Karpas-422 (cell line): ENCODE data around the gene ITSN1. TPM values are rescaled to one million over a fixed set of nuclear protein-coding genes. Genes with fewer than 3 reads are reported as not detected.
"Not testable (repeated sequence)": the region's sequence is repeated elsewhere in the genome, so short reads cannot be mapped to it uniquely, and the experiment has no call there.

Experiments used
- DNase-seq: peaks from one replicate; pipeline ENCODE4 v3.0.0-alpha.2; 2015
- H2AFZ ChIP-seq: fragments of 200-600 bp; sonication (generic); 2 replicates; pipeline ENCODE4 v1.6.1; 2014; ENCODE audit warnings: antibody characterized with exemption, low read length, mixed read lengths
- H3K27ac ChIP-seq: fragments of 200-600 bp; sonication (generic); 2 replicates; pipeline ENCODE4 v1.5.1; 2014; ENCODE audit warnings: mild to moderate bottlenecking, low read length, moderate library complexity
- H3K27me3 ChIP-seq: fragments of 200-600 bp; sonication (generic); 2 replicates; pipeline ENCODE4 v1.6.1; 2014; ENCODE audit warnings: low read length, mixed read lengths
- H3K36me3 ChIP-seq: fragments of 200-600 bp; sonication (generic); 2 replicates; pipeline ENCODE4 v1.6.1; 2014; ENCODE audit warnings: low read length, mixed read lengths; ENCODE audit not compliant: insufficient read depth
- H3K4me1 ChIP-seq: fragments of 200-600 bp; sonication (generic); 2 replicates; pipeline ENCODE4 v1.6.1; 2014; ENCODE audit warnings: mild to moderate bottlenecking, low read length, mixed read lengths
- H3K4me2 ChIP-seq: fragments of 200-600 bp; sonication (generic); 2 replicates; pipeline ENCODE4 v1.6.1; 2014; ENCODE audit warnings: low read length, low read depth, mild to moderate bottlenecking; ENCODE audit not compliant: poor library complexity, severe bottlenecking
- H3K4me3 ChIP-seq: fragments of 200-600 bp; sonication (generic); 2 replicates; pipeline ENCODE4 v1.5.1; 2014; ENCODE audit warnings: mild to moderate bottlenecking, antibody characterized with exemption, low read length, mixed read lengths
- H3K79me2 ChIP-seq: fragments of 200-600 bp; sonication (generic); 2 replicates; pipeline ENCODE4 v1.6.1; 2014; ENCODE audit warnings: mild to moderate bottlenecking, low read length, mixed read lengths
- H3K9ac ChIP-seq: fragments of 200-600 bp; sonication (generic); 2 replicates; pipeline ENCODE4 v1.6.0; 2014; ENCODE audit warnings: low read length
- H3K9me2 ChIP-seq: fragments of 200-600 bp; sonication (generic), shearing (Covaris generic); replicated peaks from 2 replicates; pipeline ENCODE4 v1.6.0; 2014; ENCODE audit warnings: mild to moderate bottlenecking, low read length, moderate library complexity; ENCODE audit not compliant: insufficient read depth
- H3K9me3 ChIP-seq: fragments of 300-700, 200-600 bp; sonication (generic); 2 replicates; pipeline ENCODE4 v1.6.1; 2014; ENCODE audit warnings: low read length, mixed read lengths
- H4K20me1 ChIP-seq: fragments of 200-600 bp; sonication (generic); 2 replicates; pipeline ENCODE4 v1.6.1; 2014; ENCODE audit warnings: mild to moderate bottlenecking, antibody characterized with exemption, low read length, low read depth; ENCODE audit not compliant: insufficient read depth
- total RNA-seq: library from RNA; depleted of rRNA; stranded (reverse); fragments of >200 nt; shearing (Covaris generic); gene quantifications from 2 replicates; pipeline ENCODE4 v1.2.3, GENCODE V29; 2014; ENCODE audit warnings: low replicate concordance

ITSN1 gene
- total RNA-seq, 1 experiment from 2014 or later: 2.3 TPM

DNA sequence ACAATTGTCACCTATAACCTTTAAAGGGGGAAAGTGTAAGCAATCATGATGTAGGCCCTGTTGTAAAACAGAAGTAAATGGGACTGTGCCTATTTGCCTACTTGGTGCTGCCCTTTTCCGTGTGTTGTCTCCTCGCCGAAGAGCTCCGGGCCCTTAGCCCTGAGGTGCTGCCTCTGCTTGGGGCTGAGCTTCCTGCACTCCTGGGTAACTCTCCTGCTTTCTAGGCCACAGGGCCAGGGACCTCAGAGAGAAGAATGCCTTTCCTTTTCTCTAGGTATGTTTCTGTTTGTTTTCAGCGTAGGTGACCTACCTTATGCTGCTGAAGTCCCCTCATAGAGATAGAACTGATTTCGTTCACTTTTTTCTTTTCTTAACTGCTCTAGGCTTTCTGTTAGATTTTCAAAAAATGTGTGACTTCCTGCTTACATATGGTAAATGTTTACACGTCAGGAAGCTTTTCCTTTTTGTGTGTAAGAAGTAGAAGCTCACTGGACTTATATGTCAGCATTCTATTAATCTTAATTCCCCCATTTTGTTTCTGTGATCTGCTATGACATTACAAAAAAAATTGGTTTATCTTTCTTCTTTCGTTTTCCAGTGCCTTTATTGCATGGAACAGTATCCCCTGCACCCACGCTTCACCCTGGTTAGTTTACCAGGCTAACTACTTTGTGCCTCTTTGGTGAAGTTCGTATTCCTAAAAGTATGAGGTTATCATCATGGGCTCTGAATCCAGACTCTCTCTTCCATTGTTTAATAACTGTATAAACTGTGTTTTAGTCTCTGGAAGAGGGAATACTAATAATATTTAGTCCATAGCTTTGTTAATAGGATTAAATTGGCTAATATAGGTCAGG lies 61.7 kb downstream of the ITSN1 start:
- Histone ChIP-seq H3K27ac (no peak overlapping the region), H3K9me2 (no peaks in the 10 kb centered on the region), H3K4me3 (no peak overlapping the region), H3K4me1 (no peaks in the 10 kb centered on the region), H4K20me1 (no peaks in the 10 kb centered on the region), H3K4me2 (no peak overlapping the region), H3K79me2 (no peaks in the 10 kb centered on the region), H3K27me3 (no peaks in the 10 kb centered on the region), H3K9me3 (peaks cover 6% of the 10 kb centered on the region; the same call in 1 of the 2 replicates), H3K9ac (no peak overlapping the region), H3K36me3 (no peaks in the 10 kb centered on the region), H2AFZ (no peak overlapping the region)
- no peak for DNase-seq

DNA sequence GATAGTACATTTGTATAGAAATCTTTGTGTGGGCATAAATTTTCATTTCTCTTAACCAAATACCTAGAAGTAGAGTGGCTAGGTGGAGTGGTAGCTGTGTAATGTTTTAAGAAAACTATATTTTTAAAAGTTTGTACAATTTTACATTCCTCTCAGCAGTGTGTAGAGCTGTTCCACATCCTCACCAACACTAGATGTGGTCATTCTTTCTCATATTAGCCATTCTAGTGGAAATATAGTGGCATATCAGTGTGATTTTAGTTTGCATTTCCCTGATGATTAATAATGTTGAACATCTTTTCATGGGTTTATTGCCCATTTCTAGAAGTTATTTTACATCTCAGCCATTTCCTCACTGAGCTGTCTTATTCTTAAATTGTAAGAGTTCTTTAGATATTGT lies 65.5 kb downstream of the ITSN1 start:
- no peaks in the 10 kb centered on the region for H3K79me2 ChIP-seq
- H3K9me3 ChIP-seq: peaks cover 6% of the 10 kb centered on the region; the same call in 1 of the 2 replicates
- no peaks in the 10 kb centered on the region for H3K4me1 ChIP-seq
- DNase-seq: no peak
- H3K4me3 ChIP-seq: no peak overlapping the region
- H3K9ac ChIP-seq: no peak overlapping the region
- no peak overlapping the region for H3K27ac ChIP-seq
- no peaks in the 10 kb centered on the region for H3K27me3 ChIP-seq
- H3K4me2 ChIP-seq: no peak overlapping the region
- H4K20me1 ChIP-seq: no peaks in the 10 kb centered on the region
- H3K36me3 ChIP-seq: no peaks in the 10 kb centered on the region
- no peak overlapping the region for H2AFZ ChIP-seq
- no peaks in the 10 kb centered on the region for H3K9me2 ChIP-seq

DNA sequence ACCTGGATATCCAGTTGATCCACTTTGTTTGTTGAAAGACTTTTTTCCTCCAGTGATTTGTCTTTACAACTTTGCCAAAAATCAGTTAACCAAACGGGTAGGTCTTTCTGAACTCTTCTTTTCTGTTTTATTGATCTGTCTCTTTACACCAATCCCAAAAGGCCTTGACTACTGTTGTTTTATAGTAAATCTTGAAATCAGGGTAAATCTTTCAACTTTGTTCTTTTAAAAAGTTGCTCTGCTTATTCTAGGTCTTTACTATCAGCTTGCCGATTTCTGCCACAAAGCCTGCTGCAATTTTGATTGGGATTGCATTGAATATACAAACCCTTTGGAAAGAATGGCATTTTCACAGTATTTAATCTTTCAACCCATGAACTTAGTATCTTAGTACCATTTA lies 66.6 kb downstream of the ITSN1 start:
- Histone ChIP-seq H3K4me1 (no peaks in the 10 kb centered on the region), H3K9ac (no peak overlapping the region), H3K4me2 (no peak overlapping the region), H2AFZ (no peak overlapping the region), H4K20me1 (no peaks in the 10 kb centered on the region), H3K36me3 (no peaks in the 10 kb centered on the region), H3K27me3 (no peaks in the 10 kb centered on the region), H3K4me3 (no peak overlapping the region), H3K9me2 (no peaks in the 10 kb centered on the region), H3K79me2 (no peaks in the 10 kb centered on the region), H3K27ac (no peak overlapping the region), H3K9me3 (peaks cover 6% of the 10 kb centered on the region; the same call in 1 of the 2 replicates)
- DNase-seq: no peak

DNA sequence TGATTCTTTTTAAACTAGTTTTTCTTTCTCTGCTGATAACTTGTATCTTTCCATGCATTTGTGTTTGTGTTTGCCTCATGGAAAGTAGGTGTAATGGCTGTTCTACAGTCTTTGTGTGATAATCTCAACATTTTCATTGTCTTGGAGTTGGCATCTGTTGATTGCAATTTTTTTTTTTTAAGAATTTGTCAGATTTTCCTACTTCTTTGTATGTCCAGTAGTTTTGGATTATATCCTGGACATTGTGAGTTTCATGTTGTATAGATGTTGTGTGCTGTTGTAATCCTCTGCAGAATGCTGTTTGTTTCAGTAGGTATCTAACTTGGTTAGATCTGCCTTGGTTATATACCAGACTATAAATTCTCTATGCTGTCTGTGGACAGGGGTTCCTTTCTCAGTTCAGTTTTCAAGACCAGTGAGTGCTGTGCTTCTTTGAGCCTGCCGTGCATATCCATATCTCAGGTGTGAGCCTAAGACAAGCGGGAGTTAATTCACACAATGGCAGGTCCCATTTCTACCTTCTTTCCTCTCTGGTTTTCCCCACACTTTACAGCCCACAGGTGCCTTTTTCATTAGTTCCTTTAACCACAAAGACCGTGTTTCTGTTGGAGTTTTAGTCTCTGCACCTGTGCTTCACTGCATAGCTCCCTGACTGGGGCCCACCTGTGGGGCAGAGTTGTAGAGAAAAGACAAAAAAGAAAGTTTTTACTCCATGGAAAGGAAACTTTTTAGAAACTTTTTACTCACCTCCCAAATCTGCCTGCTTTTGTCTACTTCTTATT lies 69.9 kb downstream of the ITSN1 start:
- Histone ChIP-seq H3K4me2 (no peak overlapping the region), H3K9me3 (peaks cover 6% of the 10 kb centered on the region; the same call in 1 of the 2 replicates), H3K9ac (no peak overlapping the region), H3K27ac (no peak overlapping the region), H3K9me2 (no peaks in the 10 kb centered on the region), H3K27me3 (no peaks in the 10 kb centered on the region), H3K79me2 (no peaks in the 10 kb centered on the region), H4K20me1 (no peaks in the 10 kb centered on the region), H2AFZ (no peak overlapping the region), H3K4me3 (no peak overlapping the region), H3K36me3 (no peaks in the 10 kb centered on the region), H3K4me1 (peaks cover 3% of the 10 kb centered on the region; the same call in 1 of the 2 replicates)
- DNase-seq: no peak

DNA sequence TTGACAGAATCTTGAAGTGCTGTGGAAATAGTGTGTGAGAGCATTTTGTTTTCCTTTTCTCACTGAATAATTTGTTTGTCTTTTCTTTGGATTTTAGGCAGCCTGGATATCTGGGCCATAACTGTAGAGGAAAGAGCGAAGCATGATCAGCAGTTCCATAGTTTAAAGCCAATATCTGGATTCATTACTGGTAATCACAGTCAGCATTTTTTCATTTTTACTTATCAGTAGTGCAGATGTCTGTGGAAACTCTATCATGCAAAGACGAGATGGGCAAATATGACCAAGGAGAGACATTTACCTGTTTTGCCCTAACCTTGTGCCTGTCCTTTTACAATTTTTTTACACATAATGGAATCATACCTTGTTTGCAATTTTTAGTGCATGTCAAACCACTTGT lies 78.8 kb downstream of the ITSN1 start:
- H3K79me2 ChIP-seq: no peaks in the 10 kb centered on the region

DNA sequence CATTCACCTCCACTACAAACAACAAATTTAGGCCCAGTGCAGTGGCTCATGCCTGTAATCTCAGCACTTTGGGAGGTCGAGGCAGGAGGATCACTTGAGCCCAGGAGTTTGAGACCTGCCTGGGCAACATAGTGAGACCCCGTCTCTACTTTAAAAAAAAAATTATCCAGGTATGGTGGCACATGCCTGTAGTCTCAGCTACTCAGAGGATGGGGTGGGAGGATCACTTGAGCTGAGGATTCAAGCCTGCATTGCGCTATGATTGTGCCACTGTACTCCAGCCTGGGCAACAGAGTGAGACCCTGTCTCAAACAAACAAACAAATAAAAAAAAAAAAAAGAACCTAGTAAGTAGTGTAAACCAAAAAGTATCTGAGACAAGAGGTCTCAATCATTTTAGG lies 86.8 kb downstream of the ITSN1 start:
- not testable (repeated sequence) for DNase-seq, H3K4me2 ChIP-seq, H3K9me2 ChIP-seq, H2AFZ ChIP-seq, H3K27me3 ChIP-seq, H3K9ac ChIP-seq, H3K4me1 ChIP-seq, H3K4me3 ChIP-seq, H4K20me1 ChIP-seq, H3K9me3 ChIP-seq, H3K27ac ChIP-seq, H3K79me2 ChIP-seq, H3K36me3 ChIP-seq

More for the DNA sequence above, 78.8 kb downstream of the ITSN1 start:
- Histone ChIP-seq H4K20me1 (no peaks in the 10 kb centered on the region), H3K4me1 (no peaks in the 10 kb centered on the region), H3K27ac (no peak overlapping the region), H3K9me3 (no peaks in the 10 kb centered on the region), H3K4me2 (no peak overlapping the region), H3K27me3 (no peaks in the 10 kb centered on the region), H3K9ac (no peak overlapping the region), H3K4me3 (no peak overlapping the region), H3K36me3 (no peaks in the 10 kb centered on the region), H3K9me2 (no peaks in the 10 kb centered on the region), H2AFZ (no peak overlapping the region)
- DNase-seq: no peak

DNA sequence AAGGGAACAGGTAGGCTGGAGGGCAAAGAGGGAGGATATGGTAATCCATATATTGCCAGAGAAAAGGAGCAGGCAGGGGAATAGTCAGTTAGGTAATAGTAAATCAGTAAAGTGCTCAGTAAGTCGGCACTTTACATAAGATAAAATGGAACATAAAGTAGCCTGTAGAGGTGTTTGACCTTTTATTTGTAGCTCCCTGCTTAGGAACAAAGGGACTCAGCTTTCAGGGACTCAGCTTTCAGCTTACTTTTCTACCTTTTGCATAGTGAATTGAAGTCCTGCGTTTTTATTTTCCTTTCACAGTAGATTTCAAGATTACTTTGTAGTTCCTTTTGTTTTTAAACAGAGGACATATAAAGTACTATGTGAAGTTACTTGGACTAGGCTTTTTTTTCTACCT lies 87.3 kb downstream of the ITSN1 start:
- Histone ChIP-seq H3K4me2 (no peak overlapping the region), H3K9ac (no peak overlapping the region), H2AFZ (no peak overlapping the region), H3K27ac (no peak overlapping the region), H3K36me3 (no peaks in the 10 kb centered on the region), H3K9me2 (no peaks in the 10 kb centered on the region), H3K4me1 (no peaks in the 10 kb centered on the region), H4K20me1 (no peaks in the 10 kb centered on the region), H3K4me3 (no peak overlapping the region), H3K79me2 (no peaks in the 10 kb centered on the region), H3K27me3 (no peaks in the 10 kb centered on the region), H3K9me3 (no peaks in the 10 kb centered on the region)
- no peak for DNase-seq

DNA sequence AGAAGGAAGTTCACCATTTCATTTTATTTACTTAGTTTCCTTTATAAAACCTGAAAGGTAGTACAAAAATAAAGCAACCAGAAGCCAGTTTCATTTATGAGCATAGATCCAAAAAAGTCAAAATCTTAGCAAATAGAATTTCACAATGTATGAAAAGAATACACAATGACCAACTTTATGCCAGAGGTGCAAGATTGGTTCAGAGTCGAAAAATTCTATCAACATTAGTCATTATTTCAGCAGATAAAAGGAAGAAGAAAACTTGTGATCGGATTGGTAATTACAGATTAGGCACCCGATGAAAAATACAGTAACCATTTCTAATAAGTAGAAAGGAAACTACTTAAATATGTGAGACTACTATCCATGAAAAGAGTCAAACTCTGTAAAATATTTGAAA lies 89.1 kb downstream of the ITSN1 start:
- no peaks in the 10 kb centered on the region for H3K79me2 ChIP-seq
- H2AFZ ChIP-seq: no peak overlapping the region
- H3K36me3 ChIP-seq: no peaks in the 10 kb centered on the region
- no peaks in the 10 kb centered on the region for H4K20me1 ChIP-seq
- H3K9me2 ChIP-seq: no peaks in the 10 kb centered on the region
- no peaks in the 10 kb centered on the region for H3K4me1 ChIP-seq
- no peak overlapping the region for H3K4me3 ChIP-seq
- no peaks in the 10 kb centered on the region for H3K27me3 ChIP-seq
- no peak overlapping the region for H3K27ac ChIP-seq
- H3K9ac ChIP-seq: no peak overlapping the region
- H3K9me3 ChIP-seq: no peaks in the 10 kb centered on the region
- DNase-seq: no peak
- no peak overlapping the region for H3K4me2 ChIP-seq
